Fibroblast of villous mesenchyme (primary cell): ENCODE measurements around the gene MAPK11. TPM values are rescaled to one million over a fixed set of nuclear protein-coding genes. Genes with fewer than 3 reads are reported as not detected.

ENCODE experiments used
- DNase-seq: peaks from one replicate; pipeline ENCODE4 v3.0.0-alpha.2; 2010; ENCODE audit warnings: low read depth
- H3K4me3 ChIP-seq: 2 replicates; pipeline ENCODE4 v1.5.1; 2011; ENCODE audit warnings: low read depth, mild to moderate bottlenecking, low read length
- CTCF ChIP-seq: IDR thresholded peaks from 2 replicates; pipeline ENCODE4 v1.5.1; 2012; ENCODE audit warnings: low read depth, mild to moderate bottlenecking, low read length; ENCODE audit not compliant: insufficient read depth
- total RNA-seq: library from RNA; depleted of rRNA; stranded (reverse); fragments of >200 nt; gene quantifications from 2 replicates; pipeline ENCODE4 v1.2.3, GENCODE V29; 2012

MAPK11 gene
- total RNA-seq, 1 donor, result 6.5 TPM

- no peak for TF ChIP-seq CTCF
- DNase-seq, result no peak
- peak overlapping the region; percentile 40 for H3K4me3 ChIP-seq
Measured at GRCh38 chr22:50266994-50267393, 3.2 kb downstream of the MAPK11 start.

- no peak for TF ChIP-seq CTCF
Measured at GRCh38 chr22:50264946-50265669, 5.1 kb downstream of the MAPK11 start.

GRCh38 chr22:50264104-50264745 lies 6.0 kb downstream of the MAPK11 start:
- DNase-seq, result no peak
- no peak for TF ChIP-seq CTCF
- H3K4me3 ChIP-seq, result no peak overlapping the region

More at GRCh38 chr22:50264946-50265669, 5.1 kb downstream of the MAPK11 start:
- DNase-seq, result no peak
- H3K4me3 ChIP-seq, result no peak overlapping the region

GRCh38 chr22:50262973-50263617 lies 7.1 kb downstream of the MAPK11 start:
- no peak overlapping the region for H3K4me3 ChIP-seq
- DNase-seq, result no peak
- TF ChIP-seq CTCF, result no peak

GRCh38 chr22:50262460-50262911 lies 7.7 kb downstream of the MAPK11 start:
- no peak for DNase-seq
- TF ChIP-seq CTCF, result no peak
- no peak overlapping the region for H3K4me3 ChIP-seq

- no peak for TF ChIP-seq CTCF
- peak within 1 kb of the TSS; percentile 70 for H3K4me3 ChIP-seq
- DNase-seq, result peak; percentile 37
Measured at GRCh38 chr22:50261615-50262459, 8.3 kb downstream of the MAPK11 start, which contains the start of gene MAPK12. Gene MAPK12 (minus strand): TSS chr22:50261683. CDS start chr22:50261509, 174 bp downstream.
